Measurements from ENCODE around the gene NSMCE3. TPM values are rescaled to one million over a fixed set of nuclear protein-coding genes. Genes with fewer than 3 reads are reported as not detected.

Gene NSMCE3
- total RNA-seq = 10.1 and 10.4 TPM in 2 replicates

DNA sequence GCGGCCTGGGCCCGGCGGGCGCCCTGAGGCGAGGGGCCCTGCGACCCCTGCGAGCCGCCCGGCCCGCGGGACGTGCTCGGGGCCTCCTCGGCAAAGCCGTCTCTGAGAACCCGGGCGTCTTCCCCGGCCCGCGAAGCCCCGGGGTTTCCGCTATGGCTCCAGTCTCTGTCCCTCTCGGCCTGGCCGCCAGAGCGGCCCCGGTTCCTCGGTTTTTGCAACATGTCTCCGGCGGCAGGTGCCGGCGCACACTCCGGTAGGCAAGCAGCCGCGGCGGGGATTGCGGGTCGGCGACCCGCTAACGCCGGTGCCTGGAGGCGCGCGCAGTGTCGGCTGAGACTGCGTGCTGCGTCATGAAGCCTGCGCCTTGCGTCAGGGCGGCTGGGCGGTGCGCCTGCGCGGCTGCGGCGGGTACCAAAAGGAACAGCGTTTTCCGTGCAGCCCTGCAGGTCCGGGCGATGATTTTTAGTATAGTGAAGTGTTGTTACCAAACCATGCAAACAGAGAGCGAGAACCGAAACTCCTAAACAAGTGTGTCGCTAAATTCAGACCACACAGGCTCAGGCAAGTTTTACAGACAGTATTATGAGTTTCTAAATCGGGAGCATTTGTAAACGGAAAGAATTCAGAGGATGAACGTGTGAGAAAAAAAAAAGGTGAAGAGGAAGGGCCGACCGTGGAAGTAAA is at the start of gene NSMCE3:
TSS of gene NSMCE3 (minus strand) at position 338 of the 684 bp plus-strand sequence. CDS start at position 221, 117 bp downstream.
- peaks cover 4% of the 10 kb centered on the region for H3K36me3 Mint-ChIP-seq (ENCODE audit: low read depth)
- no peaks in the 10 kb centered on the region for H3K27me3 Mint-ChIP-seq
- ATAC-seq (ENCODE audit: low read depth) = peak; percentile 91
- POLR2A ChIA-PET = interaction anchor here (1.2 kb wide), 1 partner anchor 60 kb away, joined by 3 read pairs; no protein-coding TSS in a partner anchor
- no peaks in the 10 kb centered on the region for H3K9me3 Mint-ChIP-seq
- TF ChIP-seq, protein P1, sequence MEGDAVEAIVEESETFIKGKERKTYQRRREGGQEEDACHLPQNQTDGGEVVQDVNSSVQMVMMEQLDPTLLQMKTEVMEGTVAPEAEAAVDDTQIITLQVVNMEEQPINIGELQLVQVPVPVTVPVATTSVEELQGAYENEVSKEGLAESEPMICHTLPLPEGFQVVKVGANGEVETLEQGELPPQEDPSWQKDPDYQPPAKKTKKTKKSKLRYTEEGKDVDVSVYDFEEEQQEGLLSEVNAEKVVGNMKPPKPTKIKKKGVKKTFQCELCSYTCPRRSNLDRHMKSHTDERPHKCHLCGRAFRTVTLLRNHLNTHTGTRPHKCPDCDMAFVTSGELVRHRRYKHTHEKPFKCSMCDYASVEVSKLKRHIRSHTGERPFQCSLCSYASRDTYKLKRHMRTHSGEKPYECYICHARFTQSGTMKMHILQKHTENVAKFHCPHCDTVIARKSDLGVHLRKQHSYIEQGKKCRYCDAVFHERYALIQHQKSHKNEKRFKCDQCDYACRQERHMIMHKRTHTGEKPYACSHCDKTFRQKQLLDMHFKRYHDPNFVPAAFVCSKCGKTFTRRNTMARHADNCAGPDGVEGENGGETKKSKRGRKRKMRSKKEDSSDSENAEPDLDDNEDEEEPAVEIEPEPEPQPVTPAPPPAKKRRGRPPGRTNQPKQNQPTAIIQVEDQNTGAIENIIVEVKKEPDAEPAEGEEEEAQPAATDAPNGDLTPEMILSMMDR (IDR thresholded peaks at IDR 0.05) = no peak
- CTCF ChIA-PET = no interaction called here
- peaks cover 53% of the 10 kb centered on the region for H3K4me1 Mint-ChIP-seq
- peak within 1 kb of the TSS; percentile 95 for H3K27ac Mint-ChIP-seq
- peak within 1 kb of the TSS; percentile 86 for H3K4me3 Mint-ChIP-seq
- peak; percentile 93 for DNase-seq
- intact Hi-C loops (cut with micrococcal nuclease) = loop anchor here (1.0 to 10.0 kb wide), 4 partner anchors 40 to 1172 kb away; partner anchors contain the start of gene OCA2

DNA sequence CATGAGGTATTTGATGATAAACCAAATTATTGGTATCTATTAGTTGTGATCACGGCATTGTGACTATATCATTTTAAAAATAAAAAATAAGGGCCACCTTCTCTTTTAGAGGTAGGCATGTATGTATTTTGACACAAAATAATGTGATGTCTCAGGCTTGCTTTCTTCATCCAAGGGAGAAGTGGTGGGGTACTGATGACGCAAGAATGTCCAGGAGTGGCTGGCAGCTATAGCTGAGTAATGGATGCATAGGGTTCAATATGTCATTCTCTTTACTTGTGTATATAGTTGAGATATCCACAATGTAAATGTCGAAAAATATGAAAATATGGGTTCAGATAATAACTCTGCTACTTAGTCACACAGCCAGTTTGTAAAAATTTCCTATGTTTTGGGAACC is 46.8 kb upstream of the NSMCE3 start:
- H3K27me3 Mint-ChIP-seq = peaks cover 8% of the 10 kb centered on the region
- TF ChIP-seq, protein P1 (IDR thresholded peaks at IDR 0.05) = no peak
- ChIA-PET POLR2A (no interaction called here), CTCF (no interaction called here)
- ATAC-seq (ENCODE audit: low read depth) = no peak
- no peaks in the 10 kb centered on the region for H3K4me1 Mint-ChIP-seq
- no peak overlapping the region for H3K4me3 Mint-ChIP-seq
- no peak overlapping the region for H3K27ac Mint-ChIP-seq
- DNase-seq = no peak
- intact Hi-C loops (cut with micrococcal nuclease) = no loop called here
- H3K36me3 Mint-ChIP-seq (ENCODE audit: low read depth) = no peaks in the 10 kb centered on the region
- peaks cover 2% of the 10 kb centered on the region for H3K9me3 Mint-ChIP-seq

DNA sequence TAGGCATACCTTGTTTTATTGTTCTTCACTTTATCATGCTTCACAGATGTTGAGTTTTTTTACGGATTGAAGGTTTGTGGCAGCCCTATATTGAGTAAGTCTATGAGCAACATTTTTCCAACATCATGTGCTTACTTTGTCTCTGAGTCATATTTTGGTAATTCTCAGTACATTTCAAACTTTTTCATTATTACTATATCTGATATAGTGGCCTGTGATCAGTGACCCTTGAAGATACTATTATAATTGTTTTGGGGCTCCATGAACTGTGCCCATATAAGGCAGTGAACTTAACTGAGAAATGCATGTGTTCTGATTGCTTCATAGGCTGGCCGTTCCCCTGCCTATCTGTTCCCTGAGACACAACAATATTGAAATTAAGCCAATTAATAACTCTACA is 42.8 kb upstream of the NSMCE3 start:
- ChIA-PET CTCF (no interaction called here), POLR2A (no interaction called here)
- Mint-ChIP-seq H3K4me3 (no peak overlapping the region), H3K36me3 (ENCODE audit: low read depth) (no peaks in the 10 kb centered on the region), H3K27me3 (peaks cover 8% of the 10 kb centered on the region), H3K27ac (no peak overlapping the region), H3K4me1 (peaks cover 24% of the 10 kb centered on the region), H3K9me3 (no peaks in the 10 kb centered on the region)
- TF ChIP-seq, protein P1 (IDR thresholded peaks at IDR 0.05) = no peak
- DNase-seq (no peak), ATAC-seq (ENCODE audit: low read depth) (peak; percentile 14)
- intact Hi-C loops (cut with micrococcal nuclease) = no loop called here

DNA sequence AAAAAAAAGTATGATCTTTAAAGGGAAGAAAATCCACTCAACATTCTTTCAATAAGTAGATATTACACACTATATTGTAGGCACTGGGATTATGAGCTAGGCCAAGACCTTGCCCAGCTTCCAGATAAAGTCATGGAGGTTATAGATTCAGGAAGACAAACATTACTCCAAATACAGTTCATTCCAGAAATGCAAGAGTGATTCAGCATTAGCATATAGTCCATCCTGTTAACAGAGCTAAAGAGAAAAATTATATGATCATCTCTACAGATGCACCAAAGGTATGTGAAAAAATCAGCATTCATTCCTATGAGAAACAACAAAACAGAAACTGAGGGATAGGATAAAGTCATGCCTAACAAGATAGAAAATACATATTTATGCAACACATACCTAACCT is 42.1 kb upstream of the NSMCE3 start:
- Mint-ChIP-seq H3K27me3 (peaks cover 8% of the 10 kb centered on the region), H3K4me1 (peaks cover 24% of the 10 kb centered on the region), H3K36me3 (ENCODE audit: low read depth) (no peaks in the 10 kb centered on the region), H3K9me3 (no peaks in the 10 kb centered on the region), H3K4me3 (no peak overlapping the region), H3K27ac (no peak overlapping the region)
- DNase-seq (no peak), ATAC-seq (ENCODE audit: low read depth) (no peak)
- CTCF ChIA-PET = no interaction called here
- intact Hi-C loops (cut with micrococcal nuclease) = no loop called here
- TF ChIP-seq, protein P1 (IDR thresholded peaks at IDR 0.05) = no peak
- POLR2A ChIA-PET = no interaction called here

DNA sequence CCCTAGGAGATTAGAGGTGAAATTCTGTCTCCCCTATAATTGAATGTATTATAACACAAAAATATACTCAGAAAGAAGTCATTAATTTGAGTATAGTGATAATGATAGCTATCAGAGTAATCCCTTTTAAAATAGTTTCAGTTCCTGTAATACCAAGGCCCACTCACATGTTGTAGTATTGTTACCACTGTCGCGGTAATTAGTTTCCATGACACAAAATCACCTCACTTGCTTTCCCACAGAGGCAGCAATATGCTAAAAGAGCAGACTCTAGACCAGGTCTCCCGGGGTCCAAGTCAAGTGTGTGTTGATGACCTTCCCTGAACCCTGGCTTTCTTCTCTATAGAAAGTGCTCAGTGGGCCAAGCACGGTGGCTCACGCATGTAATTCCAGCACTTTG is 39.5 kb upstream of the NSMCE3 start:
- H3K4me3 Mint-ChIP-seq = no peak overlapping the region

More for the DNA sequence above, 39.5 kb upstream of the NSMCE3 start:
- H3K27ac Mint-ChIP-seq = peak overlapping the region; percentile 20
- TF ChIP-seq, protein P1 (IDR thresholded peaks at IDR 0.05) = no peak
- peaks cover 24% of the 10 kb centered on the region for H3K4me1 Mint-ChIP-seq
- no peaks in the 10 kb centered on the region for H3K36me3 Mint-ChIP-seq (ENCODE audit: low read depth)
- peaks cover 5% of the 10 kb centered on the region for H3K27me3 Mint-ChIP-seq
- CTCF ChIA-PET = no interaction called here
- ATAC-seq (ENCODE audit: low read depth) (peak; percentile 70), DNase-seq (no peak)
- H3K9me3 Mint-ChIP-seq = no peaks in the 10 kb centered on the region
- intact Hi-C loops (cut with micrococcal nuclease) = loop anchor here (1.0 kb wide), 2 partner anchors 20 to 39 kb away; no protein-coding TSS in a partner anchor
- POLR2A ChIA-PET = no interaction called here

Data from activated B cell treated with CpG ODN at 0.5 μM for 24 hours (primary cell).